Hepatocyte (in vitro differentiated cells): ENCODE data around the gene PLPP7.

Experiments used
- EZH2 ChIP-seq: fragments of 200-600 bp; sonication (generic); IDR thresholded peaks from 2 replicates; pipeline ENCODE4 v1.6.1; 2016; ENCODE audit warnings: antibody characterized with exemption, mild to moderate bottlenecking, borderline replicate concordance
- EZH2phosphoT487 ChIP-seq: fragments of 200-600 bp; sonication (generic); IDR thresholded peaks from one replicate; pipeline ENCODE4 v1.6.1; 2018; ENCODE audit warnings: antibody characterized with exemption, mild to moderate bottlenecking, low read depth, moderate library complexity; ENCODE audit not compliant: unreplicated experiment, severe bottlenecking
- TF ChIP-seq, protein P1 (sequence below): fragments of 200-600 bp; sonication (generic); IDR thresholded peaks from 2 replicates; pipeline ENCODE4 v1.5.1; 2016; ENCODE audit warnings: antibody characterized with exemption, mild to moderate bottlenecking; ENCODE audit not compliant: poor library complexity

DNA sequence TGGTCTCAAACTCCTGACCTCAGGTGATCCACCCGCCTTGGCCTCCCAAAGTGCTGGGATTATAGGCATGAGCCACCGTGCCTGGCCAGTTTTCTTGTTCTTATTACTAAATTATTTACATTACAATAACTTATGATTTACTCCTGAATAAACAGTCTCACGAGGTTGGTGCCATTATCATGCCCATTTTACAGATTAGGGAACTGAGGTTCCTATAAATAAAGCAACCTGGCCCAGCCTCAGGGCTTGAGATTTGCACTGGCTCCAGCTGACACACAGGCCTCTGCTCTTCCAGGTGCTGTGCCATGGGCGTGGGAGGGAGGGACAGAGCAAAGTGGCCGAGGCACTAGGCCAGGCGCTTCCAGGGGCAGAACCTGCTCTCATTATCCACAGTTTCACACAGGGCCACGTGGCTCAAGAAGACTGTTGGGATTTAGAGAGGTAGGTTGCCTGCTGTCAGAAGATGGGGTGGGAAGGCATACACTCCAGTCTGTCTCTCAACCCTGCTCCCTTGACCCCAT lies 2.3 kb downstream of the PLPP7 start:
- TF ChIP-seq, protein P1, sequence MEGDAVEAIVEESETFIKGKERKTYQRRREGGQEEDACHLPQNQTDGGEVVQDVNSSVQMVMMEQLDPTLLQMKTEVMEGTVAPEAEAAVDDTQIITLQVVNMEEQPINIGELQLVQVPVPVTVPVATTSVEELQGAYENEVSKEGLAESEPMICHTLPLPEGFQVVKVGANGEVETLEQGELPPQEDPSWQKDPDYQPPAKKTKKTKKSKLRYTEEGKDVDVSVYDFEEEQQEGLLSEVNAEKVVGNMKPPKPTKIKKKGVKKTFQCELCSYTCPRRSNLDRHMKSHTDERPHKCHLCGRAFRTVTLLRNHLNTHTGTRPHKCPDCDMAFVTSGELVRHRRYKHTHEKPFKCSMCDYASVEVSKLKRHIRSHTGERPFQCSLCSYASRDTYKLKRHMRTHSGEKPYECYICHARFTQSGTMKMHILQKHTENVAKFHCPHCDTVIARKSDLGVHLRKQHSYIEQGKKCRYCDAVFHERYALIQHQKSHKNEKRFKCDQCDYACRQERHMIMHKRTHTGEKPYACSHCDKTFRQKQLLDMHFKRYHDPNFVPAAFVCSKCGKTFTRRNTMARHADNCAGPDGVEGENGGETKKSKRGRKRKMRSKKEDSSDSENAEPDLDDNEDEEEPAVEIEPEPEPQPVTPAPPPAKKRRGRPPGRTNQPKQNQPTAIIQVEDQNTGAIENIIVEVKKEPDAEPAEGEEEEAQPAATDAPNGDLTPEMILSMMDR, result no peak
- no peak for TF ChIP-seq EZH2
- no peak for TF ChIP-seq EZH2phosphoT487
